OCI-LY1 (cell line): ENCODE data around the gene DDI1.

Source experiments
- H2AFZ ChIP-seq: fragments of 200-600 bp; sonication (generic), shearing (Covaris generic); 2 replicates; pipeline ENCODE4 v1.6.0; 2014; ENCODE audit warnings: antibody characterized with exemption, mild to moderate bottlenecking, low read length
- H3F3A ChIP-seq: fragments of 200-600 bp; sonication (generic), shearing (Covaris generic); 2 replicates; pipeline ENCODE4 v1.6.0; 2014; ENCODE audit warnings: mild to moderate bottlenecking, antibody characterized with exemption, low read length, moderate library complexity; ENCODE audit not compliant: insufficient read depth
- H3K27ac ChIP-seq: fragments of 200-600 bp; sonication (generic); 2 replicates; pipeline ENCODE4 v1.5.1; 2014; ENCODE audit warnings: low read length, mixed run types, mild to moderate bottlenecking, low read depth; ENCODE audit not compliant: poor library complexity, severe bottlenecking
- H3K27me3 ChIP-seq: fragments of 200-600 bp; sonication (generic); 2 replicates; pipeline ENCODE4 v1.6.0; 2014; ENCODE audit warnings: antibody characterized with exemption, mild to moderate bottlenecking, low read length, moderate library complexity; ENCODE audit not compliant: insufficient read depth
- H3K36me3 ChIP-seq: fragments of 200-600 bp; sonication (generic); 2 replicates; pipeline ENCODE4 v1.6.1; 2014; ENCODE audit warnings: mild to moderate bottlenecking, antibody characterized with exemption, low read length, moderate library complexity, mixed read lengths; ENCODE audit not compliant: insufficient read depth
- H3K4me1 ChIP-seq: fragments of 200-600 bp; sonication (generic); 2 replicates; pipeline ENCODE4 v1.5.1; 2014; ENCODE audit warnings: mild to moderate bottlenecking, low read length, moderate library complexity; ENCODE audit not compliant: insufficient read depth, severe bottlenecking
- H3K4me2 ChIP-seq: fragments of 200-600 bp; sonication (generic), shearing (Covaris generic); 2 replicates; pipeline ENCODE4 v1.6.1; 2014; ENCODE audit warnings: low read length
- H3K4me3 ChIP-seq: fragments of 200-600 bp; sonication (generic); 2 replicates; pipeline ENCODE4 v1.5.1; 2014; ENCODE audit warnings: low read length, low read depth, mild to moderate bottlenecking, mixed read lengths; ENCODE audit not compliant: poor library complexity, severe bottlenecking
- H3K79me2 ChIP-seq: fragments of 200-600 bp; shearing (Covaris generic); 2 replicates; pipeline ENCODE4 v1.6.1; 2016; ENCODE audit warnings: mixed run types, low read length, mixed read lengths; ENCODE audit not compliant: insufficient read depth
- H3K9ac ChIP-seq: fragments of 200-600 bp; sonication (generic), shearing (Covaris generic); 2 replicates; pipeline ENCODE4 v1.6.1; 2014; ENCODE audit warnings: mild to moderate bottlenecking, low read length, mixed read lengths
- H3K9me2 ChIP-seq: fragments of 200-600 bp; sonication (generic), shearing (Covaris generic); 2 replicates; pipeline ENCODE4 v1.6.1; 2014; ENCODE audit warnings: low read depth, mild to moderate bottlenecking, low read length, mixed read lengths
- H3K9me3 ChIP-seq: fragments of 200-600 bp; shearing (Covaris generic); 2 replicates; pipeline ENCODE4 v1.6.1; 2014; ENCODE audit warnings: low read length, mixed read lengths
- H4K20me1 ChIP-seq: fragments of 200-600 bp; sonication (generic), shearing (Covaris generic); 2 replicates; pipeline ENCODE4 v1.6.0; 2016; ENCODE audit warnings: mild to moderate bottlenecking, low read length; ENCODE audit not compliant: insufficient read depth
- EZH2 ChIP-seq: fragments of 200-600 bp; sonication (generic), shearing (Covaris generic); IDR thresholded peaks from 2 replicates; pipeline ENCODE4 v1.8.0; 2017; ENCODE audit warnings: borderline replicate concordance, mixed run types, mild to moderate bottlenecking, antibody characterized with exemption, low read length, moderate library complexity, mixed read lengths
- TF ChIP-seq, protein P1 (sequence below): fragments of 200-600 bp; sonication (generic), shearing (Covaris generic); IDR thresholded peaks from 2 replicates; pipeline ENCODE4 v1.5.1; 2017; ENCODE audit warnings: mild to moderate bottlenecking, antibody characterized with exemption, low read length, moderate library complexity, mixed read lengths

The DDI1 gene

DNA sequence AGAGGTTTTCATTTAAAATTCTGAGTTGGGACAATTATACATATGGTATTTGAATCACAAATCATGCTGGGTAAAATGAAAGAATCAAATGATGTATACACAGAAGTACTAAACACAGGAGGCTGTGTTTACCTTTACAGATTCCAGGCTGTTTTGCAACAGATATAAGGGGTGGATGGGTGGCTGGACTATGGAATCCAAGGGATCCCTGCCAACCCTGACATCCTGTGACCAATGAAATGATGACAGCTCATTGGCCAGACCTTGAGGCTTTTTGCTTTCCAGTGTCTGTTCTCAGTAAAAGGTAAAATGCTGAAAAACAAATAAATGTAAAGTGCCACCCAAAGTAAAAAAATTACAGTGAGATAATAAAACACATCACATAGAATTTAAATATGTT, 3.3 kb upstream of the DDI1 start:
- no peaks in the 10 kb centered on the region for H3F3A ChIP-seq
- no peaks in the 10 kb centered on the region for H4K20me1 ChIP-seq
- no peak for TF ChIP-seq EZH2
- TF ChIP-seq, protein P1, sequence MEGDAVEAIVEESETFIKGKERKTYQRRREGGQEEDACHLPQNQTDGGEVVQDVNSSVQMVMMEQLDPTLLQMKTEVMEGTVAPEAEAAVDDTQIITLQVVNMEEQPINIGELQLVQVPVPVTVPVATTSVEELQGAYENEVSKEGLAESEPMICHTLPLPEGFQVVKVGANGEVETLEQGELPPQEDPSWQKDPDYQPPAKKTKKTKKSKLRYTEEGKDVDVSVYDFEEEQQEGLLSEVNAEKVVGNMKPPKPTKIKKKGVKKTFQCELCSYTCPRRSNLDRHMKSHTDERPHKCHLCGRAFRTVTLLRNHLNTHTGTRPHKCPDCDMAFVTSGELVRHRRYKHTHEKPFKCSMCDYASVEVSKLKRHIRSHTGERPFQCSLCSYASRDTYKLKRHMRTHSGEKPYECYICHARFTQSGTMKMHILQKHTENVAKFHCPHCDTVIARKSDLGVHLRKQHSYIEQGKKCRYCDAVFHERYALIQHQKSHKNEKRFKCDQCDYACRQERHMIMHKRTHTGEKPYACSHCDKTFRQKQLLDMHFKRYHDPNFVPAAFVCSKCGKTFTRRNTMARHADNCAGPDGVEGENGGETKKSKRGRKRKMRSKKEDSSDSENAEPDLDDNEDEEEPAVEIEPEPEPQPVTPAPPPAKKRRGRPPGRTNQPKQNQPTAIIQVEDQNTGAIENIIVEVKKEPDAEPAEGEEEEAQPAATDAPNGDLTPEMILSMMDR, result no peak
- no peak overlapping the region for H3K4me3 ChIP-seq
- H3K79me2 ChIP-seq, result no peaks in the 10 kb centered on the region
- H3K4me1 ChIP-seq, result peaks cover 6% of the 10 kb centered on the region
- no peak overlapping the region for H3K9ac ChIP-seq
- H2AFZ ChIP-seq, result no peak overlapping the region
- H3K9me3 ChIP-seq, result no peaks in the 10 kb centered on the region
- H3K27ac ChIP-seq, result no peak overlapping the region
- H3K36me3 ChIP-seq, result no peaks in the 10 kb centered on the region
- H3K9me2 ChIP-seq, result no peaks in the 10 kb centered on the region
- H3K27me3 ChIP-seq, result no peaks in the 10 kb centered on the region
- no peak overlapping the region for H3K4me2 ChIP-seq

DNA sequence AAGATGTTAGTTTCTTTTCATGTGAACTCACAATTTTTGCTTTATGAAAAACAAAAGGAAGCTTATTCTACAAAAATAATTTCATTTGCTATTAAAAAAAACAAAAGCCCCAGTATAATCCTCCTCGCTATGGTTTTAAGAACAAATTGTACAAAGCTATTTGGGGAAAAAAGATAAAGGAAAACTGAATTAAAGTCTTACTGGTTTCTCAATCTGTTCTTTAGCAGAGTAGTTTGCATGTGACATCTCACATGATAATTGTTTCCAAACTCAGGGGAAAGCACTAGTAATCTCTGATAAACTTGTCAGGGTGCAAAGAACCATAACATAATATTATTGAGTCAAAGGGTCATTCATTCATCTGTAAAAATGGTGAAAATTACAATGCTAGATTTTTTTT, 2.9 kb upstream of the DDI1 start:
- Histone ChIP-seq H2AFZ (no peak overlapping the region), H3K9me3 (no peaks in the 10 kb centered on the region), H3K9ac (no peak overlapping the region), H3K4me2 (no peak overlapping the region), H3K4me1 (peaks cover 6% of the 10 kb centered on the region), H3K27ac (no peak overlapping the region), H3K79me2 (no peaks in the 10 kb centered on the region), H3K36me3 (no peaks in the 10 kb centered on the region), H3K9me2 (no peaks in the 10 kb centered on the region), H3K4me3 (no peak overlapping the region), H3F3A (no peaks in the 10 kb centered on the region), H4K20me1 (no peaks in the 10 kb centered on the region), H3K27me3 (no peaks in the 10 kb centered on the region)
- TF ChIP-seq, protein P1, result no peak
- no peak for TF ChIP-seq EZH2

DNA sequence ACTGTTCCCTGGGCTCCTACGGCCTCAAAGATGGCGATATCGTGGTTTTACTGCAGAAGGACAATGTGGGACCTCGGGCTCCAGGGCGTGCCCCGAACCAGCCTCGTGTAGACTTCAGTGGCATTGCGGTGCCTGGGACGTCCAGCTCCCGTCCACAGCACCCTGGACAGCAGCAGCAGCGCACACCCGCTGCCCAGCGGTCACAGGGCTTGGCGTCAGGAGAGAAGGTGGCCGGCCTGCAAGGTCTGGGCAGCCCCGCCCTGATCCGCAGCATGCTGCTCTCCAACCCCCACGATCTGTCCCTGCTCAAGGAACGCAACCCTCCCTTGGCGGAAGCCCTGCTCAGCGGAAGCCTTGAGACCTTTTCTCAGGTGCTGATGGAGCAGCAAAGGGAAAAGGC, 555 bp downstream of the DDI1 start:
- no peak for TF ChIP-seq EZH2
- Histone ChIP-seq H3K27ac (no peak overlapping the region), H3K9ac (no peak overlapping the region)

DNA sequence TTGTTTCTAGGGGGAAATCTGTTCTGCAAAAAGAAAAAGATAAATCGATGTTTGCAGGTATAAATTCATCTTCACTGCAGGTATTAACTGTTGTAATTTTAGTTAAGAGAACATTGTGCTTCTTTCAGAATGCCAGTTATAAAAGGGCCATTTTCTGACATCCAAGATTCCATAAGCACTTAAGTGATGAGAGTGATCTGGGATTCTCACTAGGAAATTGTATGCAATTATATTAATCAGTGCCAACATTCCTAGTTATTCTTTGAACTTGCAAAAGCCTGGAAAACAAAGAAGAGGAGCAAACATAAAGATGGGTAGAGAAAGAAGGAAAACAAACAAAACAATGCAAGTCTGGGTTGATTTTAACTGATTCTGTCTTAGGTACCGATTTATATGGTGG, 5.4 kb downstream of the DDI1 start:
- no peak overlapping the region for H3K27ac ChIP-seq
- no peaks in the 10 kb centered on the region for H3K9me2 ChIP-seq
- no peaks in the 10 kb centered on the region for H3K4me1 ChIP-seq
- H3F3A ChIP-seq, result no peaks in the 10 kb centered on the region
- no peak overlapping the region for H3K9ac ChIP-seq
- H2AFZ ChIP-seq, result no peak overlapping the region
- no peaks in the 10 kb centered on the region for H4K20me1 ChIP-seq
- H3K27me3 ChIP-seq, result no peaks in the 10 kb centered on the region
- no peaks in the 10 kb centered on the region for H3K9me3 ChIP-seq
- no peaks in the 10 kb centered on the region for H3K36me3 ChIP-seq
- H3K4me3 ChIP-seq, result no peak overlapping the region
- no peak overlapping the region for H3K4me2 ChIP-seq
- no peak for TF ChIP-seq EZH2
- TF ChIP-seq, protein P1, result no peak
- H3K79me2 ChIP-seq, result no peaks in the 10 kb centered on the region

More for the DNA sequence above, 555 bp downstream of the DDI1 start:
- no peaks in the 10 kb centered on the region for H3K27me3 ChIP-seq
- no peaks in the 10 kb centered on the region for H4K20me1 ChIP-seq
- no peak overlapping the region for H3K4me3 ChIP-seq
- H3K79me2 ChIP-seq, result no peaks in the 10 kb centered on the region
- H3K9me2 ChIP-seq, result no peaks in the 10 kb centered on the region
- H3K4me2 ChIP-seq, result no peak overlapping the region
- H2AFZ ChIP-seq, result no peak overlapping the region
- H3K9me3 ChIP-seq, result no peaks in the 10 kb centered on the region
- H3F3A ChIP-seq, result no peaks in the 10 kb centered on the region
- peaks cover 6% of the 10 kb centered on the region for H3K4me1 ChIP-seq
- H3K36me3 ChIP-seq, result no peaks in the 10 kb centered on the region
